HepG2 (cell line): ENCODE data around the gene FBXW2. TPM values are rescaled to one million over a fixed set of nuclear protein-coding genes. Genes with fewer than 3 reads are reported as not detected.

Source experiments
- BRCA1 ChIP-seq: sonication (generic); formaldehyde crosslinking; IDR thresholded peaks from 2 replicates; pipeline ENCODE4 v1.4.0; 2020; ENCODE audit warnings: missing genetic modification reagents
- FUBP1 ChIP-seq: sonication (generic); formaldehyde crosslinking; IDR thresholded peaks from 2 replicates; pipeline ENCODE4 v1.5.1; 2020; ENCODE audit warnings: missing genetic modification reagents, mild to moderate bottlenecking, borderline replicate concordance
- NFE2 ChIP-seq: sonication (generic); formaldehyde crosslinking; IDR thresholded peaks from 2 replicates; pipeline ENCODE4 v1.4.0; 2020; ENCODE audit warnings: missing genetic modification reagents
- NFE2L2 ChIP-seq: fragments of 150-350 bp; IDR thresholded peaks from 2 replicates; pipeline ENCODE4 v1.6.1; 2014; ENCODE audit warnings: low read length
- NFKB2 ChIP-seq: sonication (generic); formaldehyde crosslinking; IDR thresholded peaks from 2 replicates; pipeline ENCODE4 v1.4.0; 2020; ENCODE audit warnings: missing genetic modification reagents, borderline replicate concordance
- PCBP1 ChIP-seq: fragments of 200-400 bp; formaldehyde crosslinking; IDR thresholded peaks from 2 replicates; pipeline ENCODE4 v1.6.1; 2017; ENCODE audit warnings: mild to moderate bottlenecking, low read depth, low read length, borderline replicate concordance
- PHF20 ChIP-seq: sonication (generic); formaldehyde crosslinking; IDR thresholded peaks from 2 replicates; pipeline ENCODE4 v1.5.0; 2020; ENCODE audit warnings: mild to moderate bottlenecking, missing genetic modification reagents
- PITX1 ChIP-seq: sonication (generic); formaldehyde crosslinking; IDR thresholded peaks from 2 replicates; pipeline ENCODE4 v1.5.1; 2020; ENCODE audit warnings: mild to moderate bottlenecking, missing genetic modification reagents
- RBAK ChIP-seq: sonication (generic); formaldehyde crosslinking; IDR thresholded peaks from 2 replicates; pipeline ENCODE4 v1.5.1; 2020; ENCODE audit warnings: mild to moderate bottlenecking, missing genetic modification reagents
- SUZ12 ChIP-seq: fragments of 150-350 bp; IDR thresholded peaks from 2 replicates; pipeline ENCODE4 v1.6.1; 2014; ENCODE audit warnings: low read depth, low read length
- TFDP2 ChIP-seq: sonication (generic); formaldehyde crosslinking; IDR thresholded peaks from 2 replicates; pipeline ENCODE4 v1.4.0; 2020; ENCODE audit warnings: missing genetic modification reagents
- ZBTB2 ChIP-seq: sonication (generic); formaldehyde crosslinking; IDR thresholded peaks from 2 replicates; pipeline ENCODE4 v1.8.0; 2022; ENCODE audit warnings: low read depth, missing genetic modification reagents
- ZBTB43 ChIP-seq: sonication (generic); formaldehyde crosslinking; conservative IDR thresholded peaks from 2 replicates; pipeline ENCODE4 v1.4.0; 2020; ENCODE audit warnings: missing genetic modification reagents
- ZNF432 ChIP-seq: sonication (generic); formaldehyde crosslinking; IDR thresholded peaks from 2 replicates; pipeline ENCODE4 v1.5.0; 2020; ENCODE audit warnings: missing genetic modification reagents, mild to moderate bottlenecking, borderline replicate concordance
- ZNF687 ChIP-seq: sonication (generic); formaldehyde crosslinking; IDR thresholded peaks from 2 replicates; pipeline ENCODE4 v1.5.1; 2020; ENCODE audit warnings: mild to moderate bottlenecking, missing genetic modification reagents, moderate library complexity
- ZNF780A ChIP-seq: sonication (generic); formaldehyde crosslinking; IDR thresholded peaks from 2 replicates; pipeline ENCODE4 v1.8.0; 2022; ENCODE audit warnings: mild to moderate bottlenecking, missing genetic modification reagents, moderate library complexity
- ZNF850 ChIP-seq: sonication (generic); formaldehyde crosslinking; conservative IDR thresholded peaks from 2 replicates; pipeline ENCODE4 v1.9.0; 2021; ENCODE audit warnings: mild to moderate bottlenecking, missing genetic modification reagents
- ZNF879 ChIP-seq: sonication (generic); formaldehyde crosslinking; IDR thresholded peaks from 2 replicates; pipeline ENCODE4 v1.8.1; 2023; ENCODE audit warnings: missing genetic modification reagents
- polyA plus RNA-seq, 8 experiments: library from polyadenylated mRNA; depleted of rRNA in 3 of 8; stranded (reverse) in 7 of 8; unstranded in 1 of 8; fragments of >200 nt; fragmentation: Illumina TruSeq in 4 of 8; extraction: Trizol in 4 of 8; gene quantifications; 2 replicates each; pipeline versions ENCODE4 v1.2.1 to v1.2.3, GENCODE V29; 2011 to 2016; ENCODE audit warnings: low read depth in 4 of 8, missing spikeins in 1 of 8, mixed read lengths in 1 of 8; ENCODE audit not compliant: insufficient read depth in 1 of 8
- total RNA-seq, 5 experiments: library from RNA; depleted of rRNA; stranded (reverse); fragments of >200 nt; fragmentation: Illumina TruSeq; extraction: Trizol; gene quantifications; 2 replicates each; pipeline ENCODE4 v1.2.3, GENCODE V29; 2016; ENCODE audit warnings: low read depth in 1 of 5

FBXW2 gene
- total and polyA plus RNA-seq, 2 of the 13 experiments (the other 11 are each of a cell fraction or from before 2014, with no cell fraction given), result 35.4 to 43.1 TPM

- TF ChIP-seq ZNF780A, result no peak
- 0 out of 2 replicates have a peak, but pooled peaks have one; percentile 45 for TF ChIP-seq ZNF850
- peak; percentile 80; the same call in 1 of the 2 replicates for TF ChIP-seq NFKB2 (CRISPR knock-in tag)
- no peak for TF ChIP-seq NFE2L2
- peak; percentile 98 for TF ChIP-seq PHF20 (CRISPR knock-in tag)
- no peak for TF ChIP-seq FUBP1 (CRISPR knock-in tag)
- TF ChIP-seq TFDP2 (CRISPR knock-in tag), result peak; percentile 81
- no peak for TF ChIP-seq ZNF879 (CRISPR knock-in tag)
- TF ChIP-seq BRCA1 (CRISPR knock-in tag), result peak; percentile 92; the same call in 1 of the 2 replicates
- TF ChIP-seq NFE2 (CRISPR knock-in tag), result no peak
- TF ChIP-seq ZNF687 (CRISPR knock-in tag), result peak; percentile 96
- no peak for TF ChIP-seq ZNF432 (CRISPR knock-in tag)
- no peak for TF ChIP-seq RBAK (CRISPR knock-in tag)
- peak; percentile 98 for TF ChIP-seq ZBTB2 (CRISPR knock-in tag)
- peak; percentile 65; the same call in 1 of the 2 replicates for TF ChIP-seq PITX1
- no peak for TF ChIP-seq SUZ12
- no peak for TF ChIP-seq PCBP1
- peak; percentile 36; the same call in 1 of the 2 replicates for TF ChIP-seq ZBTB43
Observed at GRCh38 chr9:120792898-120793765, at the start of gene FBXW2 (continued).
